Measurements from ENCODE around the gene ZNF549.

- TF ChIP-seq POLR2AphosphoS5 (IDR thresholded peaks at IDR 0.05; ENCODE audit: low read depth, low read length) = no peak
- TF ChIP-seq TAF1 (IDR thresholded peaks at IDR 0.05; ENCODE audit: borderline replicate concordance, insufficient read depth, low read length) = no peak
These were observed 21.0 kb upstream of the ZNF549 start for GRCh38 chr19:57506163-57506562.

All from PFSK-1 (cell line).